DOHH2 (cell line): ENCODE results near the gene MDFI.

Experiments
- H3F3A ChIP-seq: fragments of 200-600 bp; sonication (generic), shearing (Covaris generic); 2 replicates; pipeline ENCODE4 v1.6.0; 2016; ENCODE audit warnings: antibody characterized with exemption, mild to moderate bottlenecking; ENCODE audit not compliant: control insufficient read depth, insufficient read depth
- H3K27ac ChIP-seq: fragments of 200-600 bp; sonication (generic); 2 replicates; pipeline ENCODE4 v1.5.1; 2014; ENCODE audit warnings: low read depth, mild to moderate bottlenecking, low read length, moderate library complexity
- H3K27me3 ChIP-seq: fragments of 200-600 bp; sonication (generic); 2 replicates; pipeline ENCODE4 v1.6.1; 2014; ENCODE audit warnings: mild to moderate bottlenecking, low read length, mixed read lengths; ENCODE audit not compliant: control insufficient read depth
- H3K36me3 ChIP-seq: fragments of 200-600 bp; sonication (generic); 2 replicates; pipeline ENCODE4 v1.6.1; 2014; ENCODE audit warnings: mild to moderate bottlenecking, low read length, moderate library complexity, mixed read lengths; ENCODE audit not compliant: control insufficient read depth
- H3K4me1 ChIP-seq: fragments of 200-600 bp; sonication (generic); 2 replicates; pipeline ENCODE4 v1.6.1; 2014; ENCODE audit warnings: mild to moderate bottlenecking, low read length, mixed read lengths; ENCODE audit not compliant: control insufficient read depth
- H3K4me2 ChIP-seq: fragments of 200-600 bp; sonication (generic); 2 replicates; pipeline ENCODE4 v1.6.0; 2014; ENCODE audit warnings: mild to moderate bottlenecking, low read length, moderate library complexity
- H3K4me3 ChIP-seq: fragments of 200-600 bp; sonication (generic); 2 replicates; pipeline ENCODE4 v1.5.1; 2014; ENCODE audit warnings: mild to moderate bottlenecking, low read length, mixed read lengths
- H3K79me2 ChIP-seq: fragments of 200-600 bp; sonication (generic); 2 replicates; pipeline ENCODE4 v1.6.1; 2014; ENCODE audit warnings: mild to moderate bottlenecking, low read length, mixed read lengths; ENCODE audit not compliant: control insufficient read depth
- H3K9me2 ChIP-seq: fragments of 200-600 bp; sonication (generic); replicated peaks from 2 replicates; pipeline ENCODE4 v1.6.1; 2014; ENCODE audit warnings: mild to moderate bottlenecking, low read length, mixed read lengths; ENCODE audit not compliant: control insufficient read depth
- H3K9me3 ChIP-seq: fragments of 200-600 bp; sonication (generic); 2 replicates; pipeline ENCODE4 v1.6.1; 2014; ENCODE audit warnings: antibody characterized with exemption, low read length, mixed read lengths; ENCODE audit not compliant: control insufficient read depth, insufficient read depth
- H4K20me1 ChIP-seq: fragments of 200-600 bp; sonication (generic); 2 replicates; pipeline ENCODE4 v1.6.0; 2014; ENCODE audit warnings: low read depth, mild to moderate bottlenecking, antibody characterized with exemption, low read length, moderate library complexity; ENCODE audit not compliant: control insufficient read depth, insufficient read depth
- EZH2phosphoT487 ChIP-seq: fragments of 200-600 bp; sonication (generic); IDR thresholded peaks from 2 replicates; pipeline ENCODE4 v1.6.1; 2017; ENCODE audit warnings: borderline replicate concordance, mild to moderate bottlenecking, antibody characterized with exemption, low read length, moderate library complexity, mixed read lengths
- TF ChIP-seq, protein P1 (sequence below): fragments of 200-600 bp; sonication (generic); IDR thresholded peaks from one replicate; pipeline ENCODE4 v1.5.1; 2014; ENCODE audit warnings: antibody characterized with exemption, mild to moderate bottlenecking, low read depth, low read length; ENCODE audit not compliant: poor library complexity, severe bottlenecking

MDFI gene

DNA sequence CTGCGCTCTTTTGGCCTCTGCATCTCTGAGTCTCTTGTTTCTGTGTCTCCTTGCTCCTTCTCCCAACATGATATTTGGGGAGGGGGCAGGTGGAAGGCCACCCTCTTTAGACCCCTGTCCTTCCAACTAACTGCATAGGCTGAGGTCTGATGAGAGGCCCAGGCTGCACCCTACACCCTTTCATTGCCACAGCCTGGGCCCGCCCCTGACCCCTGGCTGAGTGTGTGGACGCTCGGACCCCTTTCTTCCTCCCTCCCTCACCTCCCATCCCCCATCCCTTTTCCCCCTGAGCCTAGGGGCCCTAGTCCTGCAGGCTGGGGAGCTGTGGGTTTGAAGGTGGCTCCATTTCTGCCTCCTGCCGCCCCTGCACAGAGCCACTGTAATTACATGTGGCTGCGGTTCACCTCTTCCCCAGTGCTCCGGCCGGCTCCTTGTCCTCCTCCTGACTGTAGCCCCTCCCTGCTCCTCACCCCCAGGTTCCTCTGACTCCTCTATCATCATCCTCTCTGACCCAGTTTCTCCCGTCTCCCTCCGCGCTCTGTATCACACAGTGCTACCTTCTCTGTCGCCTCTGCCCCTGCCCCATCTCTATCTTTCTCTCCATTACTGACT is 6.8 kb downstream of the MDFI start:
- no peaks in the 10 kb centered on the region for H4K20me1 ChIP-seq
- no peaks in the 10 kb centered on the region for H3F3A ChIP-seq
- no peaks in the 10 kb centered on the region for H3K4me1 ChIP-seq
- no peak overlapping the region for H3K4me2 ChIP-seq
- H3K27ac ChIP-seq: no peak overlapping the region
- H3K9me2 ChIP-seq: no peaks in the 10 kb centered on the region
- H3K4me3 ChIP-seq: no peak overlapping the region
- peaks cover 19% of the 10 kb centered on the region for H3K27me3 ChIP-seq
- no peaks in the 10 kb centered on the region for H3K79me2 ChIP-seq
- no peaks in the 10 kb centered on the region for H3K36me3 ChIP-seq
- H3K9me3 ChIP-seq: no peaks in the 10 kb centered on the region
- TF ChIP-seq, protein P1, sequence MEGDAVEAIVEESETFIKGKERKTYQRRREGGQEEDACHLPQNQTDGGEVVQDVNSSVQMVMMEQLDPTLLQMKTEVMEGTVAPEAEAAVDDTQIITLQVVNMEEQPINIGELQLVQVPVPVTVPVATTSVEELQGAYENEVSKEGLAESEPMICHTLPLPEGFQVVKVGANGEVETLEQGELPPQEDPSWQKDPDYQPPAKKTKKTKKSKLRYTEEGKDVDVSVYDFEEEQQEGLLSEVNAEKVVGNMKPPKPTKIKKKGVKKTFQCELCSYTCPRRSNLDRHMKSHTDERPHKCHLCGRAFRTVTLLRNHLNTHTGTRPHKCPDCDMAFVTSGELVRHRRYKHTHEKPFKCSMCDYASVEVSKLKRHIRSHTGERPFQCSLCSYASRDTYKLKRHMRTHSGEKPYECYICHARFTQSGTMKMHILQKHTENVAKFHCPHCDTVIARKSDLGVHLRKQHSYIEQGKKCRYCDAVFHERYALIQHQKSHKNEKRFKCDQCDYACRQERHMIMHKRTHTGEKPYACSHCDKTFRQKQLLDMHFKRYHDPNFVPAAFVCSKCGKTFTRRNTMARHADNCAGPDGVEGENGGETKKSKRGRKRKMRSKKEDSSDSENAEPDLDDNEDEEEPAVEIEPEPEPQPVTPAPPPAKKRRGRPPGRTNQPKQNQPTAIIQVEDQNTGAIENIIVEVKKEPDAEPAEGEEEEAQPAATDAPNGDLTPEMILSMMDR: no peak
- no peak for TF ChIP-seq EZH2phosphoT487

DNA sequence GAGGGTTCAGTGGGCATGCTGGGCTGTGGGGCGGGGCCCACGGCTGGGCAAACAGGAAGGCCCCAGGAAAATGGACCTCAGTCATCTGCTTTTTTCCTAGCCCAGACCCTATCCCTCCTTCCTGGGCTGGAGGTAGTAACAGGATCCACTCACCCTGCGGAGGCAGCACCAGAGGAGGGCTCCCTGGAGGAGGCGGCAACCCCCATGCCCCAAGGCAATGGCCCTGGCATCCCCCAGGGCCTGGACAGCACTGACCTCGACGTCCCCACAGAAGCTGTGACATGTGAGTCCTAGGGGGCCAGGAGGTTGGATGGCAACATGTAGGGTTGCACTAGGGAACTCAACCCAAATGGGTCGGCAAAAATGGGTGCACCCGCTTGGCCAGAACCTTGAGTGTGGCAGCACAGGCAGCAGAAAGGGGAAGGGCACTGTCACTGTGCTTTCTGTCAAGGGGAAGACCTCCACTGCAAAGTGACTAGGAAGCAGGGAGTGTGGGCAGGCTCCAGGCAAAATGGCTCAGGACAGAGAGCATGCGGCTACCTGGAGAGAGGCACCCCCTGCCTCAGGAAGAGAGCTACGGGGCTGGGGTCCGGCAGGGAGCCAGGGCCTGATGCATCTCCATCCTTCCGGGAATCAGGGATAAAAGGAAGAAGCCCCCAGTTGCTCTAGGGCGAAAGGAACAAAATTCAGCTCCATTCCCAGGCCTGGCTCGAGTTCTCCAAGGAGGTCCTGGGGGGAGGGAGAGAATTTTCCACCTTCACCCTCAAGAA is 7.9 kb downstream of the MDFI start:
- no peak overlapping the region for H3K4me3 ChIP-seq
- no peaks in the 10 kb centered on the region for H3K4me1 ChIP-seq
- no peaks in the 10 kb centered on the region for H3K9me3 ChIP-seq
- H3F3A ChIP-seq: no peaks in the 10 kb centered on the region
- no peak overlapping the region for H3K27ac ChIP-seq
- peaks cover 15% of the 10 kb centered on the region for H3K27me3 ChIP-seq
- H4K20me1 ChIP-seq: no peaks in the 10 kb centered on the region
- H3K79me2 ChIP-seq: no peaks in the 10 kb centered on the region
- no peaks in the 10 kb centered on the region for H3K9me2 ChIP-seq
- TF ChIP-seq, protein P1: no peak
- no peak for TF ChIP-seq EZH2phosphoT487
- H3K4me2 ChIP-seq: no peak overlapping the region
- H3K36me3 ChIP-seq: no peaks in the 10 kb centered on the region

DNA sequence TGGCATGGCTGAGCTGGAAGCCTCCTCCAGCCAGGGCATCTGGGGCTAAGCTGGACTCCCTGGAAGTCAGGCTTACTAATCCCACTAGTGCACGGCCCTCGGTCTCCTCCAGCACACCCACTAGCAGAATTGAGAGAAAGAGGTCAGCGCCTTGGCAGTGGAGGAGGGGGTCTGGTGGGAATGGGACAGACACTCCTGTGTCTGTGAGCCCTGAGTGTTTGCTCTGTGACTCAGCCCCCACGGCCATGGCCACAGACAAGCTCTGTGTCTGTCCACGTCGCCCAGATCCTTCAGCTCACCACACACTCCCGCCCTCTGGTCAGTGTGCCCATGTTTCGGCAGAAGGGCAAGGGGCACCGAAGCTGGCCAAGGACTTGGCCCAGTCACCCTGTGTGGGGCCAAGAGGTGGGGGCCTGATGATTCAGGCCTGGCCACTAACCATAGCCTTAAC is 8.8 kb downstream of the MDFI start:
- peaks cover 11% of the 10 kb centered on the region; the same call in 1 of the 2 replicates for H3K27me3 ChIP-seq
- no peaks in the 10 kb centered on the region for H3K9me3 ChIP-seq
- H3K4me3 ChIP-seq: no peak overlapping the region
- no peaks in the 10 kb centered on the region for H3K36me3 ChIP-seq
- no peaks in the 10 kb centered on the region for H3K9me2 ChIP-seq
- H3K79me2 ChIP-seq: no peaks in the 10 kb centered on the region
- no peak overlapping the region for H3K27ac ChIP-seq
- H3K4me1 ChIP-seq: no peaks in the 10 kb centered on the region
- TF ChIP-seq EZH2phosphoT487: no peak
- TF ChIP-seq, protein P1: no peak
- H3K4me2 ChIP-seq: no peak overlapping the region
- no peaks in the 10 kb centered on the region for H4K20me1 ChIP-seq
- no peaks in the 10 kb centered on the region for H3F3A ChIP-seq
